ENCODE data around the gene TMEM131L.

Gene TMEM131L

GRCh38 chr4:153528705-153529485, 62.7 kb downstream of the TMEM131L start:
- H3K27ac ChIP-seq = no peak overlapping the region
- TF ChIP-seq ZFX (IDR thresholded peaks at IDR 0.05; ENCODE audit: borderline replicate concordance) = no peak
- no peak for TF ChIP-seq CTCF (IDR thresholded peaks at IDR 0.05)

GRCh38 chr4:153529646-153530045, 63.5 kb downstream of the TMEM131L start:
- TF ChIP-seq ZFX (IDR thresholded peaks at IDR 0.05; ENCODE audit: borderline replicate concordance) (no peak), CTCF (IDR thresholded peaks at IDR 0.05) (no peak)
- no peak overlapping the region for H3K27ac ChIP-seq

GRCh38 chr4:153530284-153530999, 64.3 kb downstream of the TMEM131L start:
- no peak overlapping the region for H3K27ac ChIP-seq
- TF ChIP-seq ZFX (IDR thresholded peaks at IDR 0.05; ENCODE audit: borderline replicate concordance) (no peak), CTCF (IDR thresholded peaks at IDR 0.05) (no peak)

GRCh38 chr4:153531000-153531358, 64.8 kb downstream of the TMEM131L start:
- TF ChIP-seq ZFX (IDR thresholded peaks at IDR 0.05; ENCODE audit: borderline replicate concordance) = no peak
- TF ChIP-seq CTCF (IDR thresholded peaks at IDR 0.05) = 0 out of 2 replicates have a peak, but pooled peaks have one; percentile 7
- H3K27ac ChIP-seq = no peak overlapping the region

- TF ChIP-seq ZFX (IDR thresholded peaks at IDR 0.05; ENCODE audit: borderline replicate concordance) (no peak), CTCF (IDR thresholded peaks at IDR 0.05) (no peak)
Measured at GRCh38 chr4:153531976-153532626, 65.9 kb downstream of the TMEM131L start.

GRCh38 chr4:153532636-153533035, 66.5 kb downstream of the TMEM131L start:
- TF ChIP-seq CTCF (IDR thresholded peaks at IDR 0.05) = no peak
- TF ChIP-seq ZFX (IDR thresholded peaks at IDR 0.05; ENCODE audit: borderline replicate concordance) = no peak
- H3K27ac ChIP-seq = no peak overlapping the region

More at GRCh38 chr4:153531976-153532626, 65.9 kb downstream of the TMEM131L start:
- H3K27ac ChIP-seq = no peak overlapping the region
